ENCODE measurements around the gene HDAC10. TPM values are rescaled to one million over a fixed set of nuclear protein-coding genes. Genes with fewer than 3 reads are reported as not detected.

HDAC10 gene
- total RNA-seq, 4 donors from 2014 or later: 1.2 to 40.5 (median 20.6) TPM

DNA sequence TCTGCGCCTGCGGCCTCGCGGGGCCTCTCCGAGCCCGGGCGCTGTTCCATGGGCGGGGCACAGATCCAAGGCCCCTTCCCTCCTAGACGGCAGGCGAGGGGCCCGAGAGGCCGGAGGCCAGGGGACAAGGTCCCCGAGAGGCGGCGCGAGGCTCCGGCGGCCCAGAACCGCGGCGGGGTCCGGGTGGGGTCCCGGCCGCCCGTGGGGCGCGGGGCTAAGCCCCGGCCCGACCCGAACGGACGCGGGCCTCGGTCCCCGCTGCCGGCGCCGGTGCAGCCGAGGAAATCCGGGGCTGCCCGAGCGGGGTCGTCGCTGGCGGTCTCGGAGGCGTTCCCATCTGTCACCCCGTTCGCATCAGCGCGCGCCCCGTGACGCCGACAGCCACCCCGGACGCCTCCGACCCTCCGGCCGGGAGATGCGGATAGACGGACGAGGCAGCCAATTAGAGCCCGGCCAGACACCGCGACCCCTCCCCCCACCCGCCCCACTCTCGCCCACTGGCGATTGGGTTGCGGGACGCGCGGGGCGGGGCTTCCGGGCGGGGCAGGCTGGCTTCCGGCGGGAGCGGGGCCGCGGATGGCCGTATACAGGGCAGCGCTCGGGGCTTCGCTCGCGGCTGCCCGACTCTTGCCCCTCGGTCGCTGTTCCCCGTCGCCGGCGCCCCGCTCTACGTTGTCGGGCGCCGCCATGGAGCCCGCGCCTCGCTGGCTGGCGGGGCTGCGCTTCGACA, 50.4 kb downstream of the HDAC10 start, which contains the start of gene SELENOO:
TSS of gene SELENOO (plus strand) at position 551 of the 730 bp plus-strand sequence. CDS start at position 577, 26 bp downstream.
- no peaks in the 10 kb centered on the region for H3K27me3 ChIP-seq
- peak; percentile 90 to 93 for DNase-seq
- H3K9me3 ChIP-seq: no peaks in the 10 kb centered on the region
- H3K4me1 ChIP-seq: no peaks in the 10 kb centered on the region
- peak within 1 kb of the TSS; percentile 60 to 92 for H3K4me3 ChIP-seq
- intact Hi-C loops (cut with DNase I; ENCODE audit: low total_unique reads): loop anchor here (10.0 kb wide), 1 partner anchor 276 kb away; no protein-coding TSS in a partner anchor
- H3K27ac ChIP-seq: peak within 1 kb of the TSS; percentile 70 to 81
- TF ChIP-seq POLR2A (IDR thresholded peaks at IDR 0.05): peak; percentile 74 to 91
- TF ChIP-seq, protein P1, sequence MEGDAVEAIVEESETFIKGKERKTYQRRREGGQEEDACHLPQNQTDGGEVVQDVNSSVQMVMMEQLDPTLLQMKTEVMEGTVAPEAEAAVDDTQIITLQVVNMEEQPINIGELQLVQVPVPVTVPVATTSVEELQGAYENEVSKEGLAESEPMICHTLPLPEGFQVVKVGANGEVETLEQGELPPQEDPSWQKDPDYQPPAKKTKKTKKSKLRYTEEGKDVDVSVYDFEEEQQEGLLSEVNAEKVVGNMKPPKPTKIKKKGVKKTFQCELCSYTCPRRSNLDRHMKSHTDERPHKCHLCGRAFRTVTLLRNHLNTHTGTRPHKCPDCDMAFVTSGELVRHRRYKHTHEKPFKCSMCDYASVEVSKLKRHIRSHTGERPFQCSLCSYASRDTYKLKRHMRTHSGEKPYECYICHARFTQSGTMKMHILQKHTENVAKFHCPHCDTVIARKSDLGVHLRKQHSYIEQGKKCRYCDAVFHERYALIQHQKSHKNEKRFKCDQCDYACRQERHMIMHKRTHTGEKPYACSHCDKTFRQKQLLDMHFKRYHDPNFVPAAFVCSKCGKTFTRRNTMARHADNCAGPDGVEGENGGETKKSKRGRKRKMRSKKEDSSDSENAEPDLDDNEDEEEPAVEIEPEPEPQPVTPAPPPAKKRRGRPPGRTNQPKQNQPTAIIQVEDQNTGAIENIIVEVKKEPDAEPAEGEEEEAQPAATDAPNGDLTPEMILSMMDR (IDR thresholded peaks at IDR 0.05): peak in 1 of 4 experiments; percentile 6
- H3K36me3 ChIP-seq: no peaks in the 10 kb centered on the region

DNA sequence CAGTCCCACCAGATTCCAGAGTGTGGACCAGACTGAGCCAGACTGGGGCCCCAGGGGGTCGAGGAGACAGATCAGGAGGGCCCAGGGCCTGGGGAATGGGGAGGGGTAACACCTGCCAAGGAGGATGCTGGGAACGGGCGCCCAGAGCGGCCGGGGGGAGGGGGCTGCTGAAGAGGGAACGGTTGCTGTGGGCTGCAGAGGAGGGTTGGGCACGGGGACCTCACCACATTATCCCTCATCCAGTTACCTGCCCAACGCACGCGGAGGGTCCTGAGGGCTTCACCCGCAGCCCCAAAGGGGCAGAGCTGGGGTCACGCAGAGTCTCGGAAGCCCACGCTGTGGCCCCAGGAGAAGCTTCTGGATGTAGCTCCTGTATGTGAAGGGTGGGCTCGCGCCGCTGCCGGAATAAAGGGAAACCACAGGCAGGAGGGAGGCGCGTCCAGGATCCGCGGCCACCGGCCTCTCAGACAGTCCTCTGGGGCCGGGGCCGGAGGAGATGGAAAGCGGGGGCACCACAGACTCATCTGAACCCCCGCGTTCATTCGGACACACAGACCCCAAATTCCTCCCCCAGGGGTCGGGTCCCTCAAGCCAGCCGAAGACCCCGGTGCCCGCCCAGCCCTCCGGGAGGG, 51.1 kb downstream of the HDAC10 start:
- intact Hi-C loops (cut with DNase I; ENCODE audit: low total_unique reads): loop anchor here (10.0 kb wide), 1 partner anchor 275 kb away; no protein-coding TSS in a partner anchor
- no peak for TF ChIP-seq POLR2A (IDR thresholded peaks at IDR 0.05)
- TF ChIP-seq, protein P1 (IDR thresholded peaks at IDR 0.05): no peak
- Histone ChIP-seq H3K36me3 (no peaks in the 10 kb centered on the region), H3K27me3 (no peaks in the 10 kb centered on the region), H3K9me3 (no peaks in the 10 kb centered on the region), H3K4me3 (peak overlapping the region; percentile 60 to 92), H3K4me1 (no peaks in the 10 kb centered on the region), H3K27ac (peak overlapping the region; percentile 69 to 81)
- peak in 1 of 2 donors; percentile 33 for DNase-seq

DNA sequence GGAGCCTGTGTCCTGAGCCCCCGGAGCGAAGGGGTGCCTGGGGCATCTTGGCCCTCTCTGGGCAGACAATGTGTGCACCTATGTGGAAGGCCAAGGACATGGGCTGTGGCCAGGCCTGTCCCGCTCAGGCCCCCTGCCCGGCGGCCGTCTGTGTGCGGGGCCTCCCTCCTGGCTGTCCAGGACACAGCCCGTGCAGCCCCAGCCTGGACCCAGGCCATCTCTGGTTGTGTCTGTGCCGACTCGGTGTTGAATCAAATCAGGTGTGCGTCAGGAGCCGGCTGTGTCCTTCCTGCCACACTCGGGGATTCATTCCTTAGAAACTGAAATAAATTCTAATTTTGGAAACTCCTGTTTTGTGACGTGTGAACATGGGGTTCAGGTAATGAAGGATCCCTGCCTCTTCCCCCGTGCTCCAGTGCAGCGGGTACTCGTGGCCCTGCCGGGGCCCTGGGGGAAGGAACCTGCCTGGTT, 51.8 kb downstream of the HDAC10 start:
- Histone ChIP-seq H3K9me3 (no peaks in the 10 kb centered on the region), H3K4me1 (no peaks in the 10 kb centered on the region), H3K4me3 (no peak overlapping the region), H3K36me3 (no peaks in the 10 kb centered on the region), H3K27ac (no peak overlapping the region), H3K27me3 (no peaks in the 10 kb centered on the region)
- no peak for TF ChIP-seq POLR2A (IDR thresholded peaks at IDR 0.05)
- TF ChIP-seq, protein P1 (IDR thresholded peaks at IDR 0.05): no peak
- intact Hi-C loops (cut with DNase I; ENCODE audit: low total_unique reads): no loop called here
- DNase-seq: no peak

DNA sequence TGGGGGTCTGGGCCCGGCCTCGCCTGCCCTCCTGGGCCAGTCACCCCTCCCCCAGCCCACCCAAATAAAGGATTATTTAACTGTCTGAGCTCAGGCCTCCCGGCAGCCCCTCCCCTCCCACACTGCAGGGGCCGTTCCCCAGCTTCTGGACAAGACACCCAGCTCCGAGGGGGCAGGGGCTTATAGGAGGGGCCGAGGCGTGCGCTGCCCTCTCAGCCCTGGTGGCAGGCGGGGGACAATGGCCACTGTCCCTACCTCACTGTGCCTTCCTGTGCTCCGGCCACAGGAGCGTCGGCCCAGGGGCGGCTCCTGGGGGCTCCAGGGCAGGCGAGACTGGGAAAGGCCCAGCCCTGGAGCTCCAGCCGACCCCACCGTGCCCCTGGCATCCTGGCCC, 52.4 kb downstream of the HDAC10 start:
- H3K36me3 ChIP-seq: no peaks in the 10 kb centered on the region
- TF ChIP-seq, protein P1 (IDR thresholded peaks at IDR 0.05): no peak
- no peak for TF ChIP-seq POLR2A (IDR thresholded peaks at IDR 0.05)
- no peak overlapping the region for H3K4me3 ChIP-seq
- no peaks in the 10 kb centered on the region for H3K9me3 ChIP-seq
- no peak overlapping the region for H3K27ac ChIP-seq
- DNase-seq: no peak
- no peaks in the 10 kb centered on the region for H3K27me3 ChIP-seq
- no peaks in the 10 kb centered on the region for H3K4me1 ChIP-seq
- intact Hi-C loops (cut with DNase I; ENCODE audit: low total_unique reads): no loop called here
